ENCODE measurements around the gene RILPL2. TPM values are rescaled to one million over a fixed set of nuclear protein-coding genes. Genes with fewer than 3 reads are reported as not detected.
"Not testable (repeated sequence)": the region's sequence is repeated elsewhere in the genome, so short reads cannot be mapped to it uniquely, and the experiment has no call there.

RILPL2 gene
- total RNA-seq, 4 donors from 2014 or later: 1.3 to 5.7 (median 3.7) TPM

GRCh38 chr12:123457980-123458779 lies 21.7 kb upstream of the RILPL2 start, which contains the start of gene SNRNP35:
Gene SNRNP35, plus strand, starts transcription at chr12:123458139. Its CDS starts 7,402 bp downstream, at chr12:123465541.
- TF ChIP-seq CTCF (IDR thresholded peaks at IDR 0.05) (peak in 1 of 6 experiments; percentile 2), POLR2A (IDR thresholded peaks at IDR 0.05) (peak in 1 of 4 donors; percentile 49)
- intact Hi-C loops (cut with DNase I): no loop called here
- 0 to 1% methylated on average over 40 to 45 of the region's 48 CpGs for WGBS, 2 donors
- Histone ChIP-seq H3K27me3 (no peaks in the 10 kb centered on the region), H3K36me3 (peaks cover 0 to 19% (median 0%) of the 10 kb centered on the region in 3 donors), H3K27ac (peak within 1 kb of the TSS; percentile 94 to 100 (median 99)), H3K4me1 (peaks cover 12 to 16% (median 15%) of the 10 kb centered on the region in 3 donors), H3K9me3 (no peaks in the 10 kb centered on the region), H3K4me3 (peak within 1 kb of the TSS; percentile 63 to 98 (median 89))
- no peak for DNase-seq

- Histone ChIP-seq H3K4me3 (no peak overlapping the region), H3K36me3 (no peaks in the 10 kb centered on the region), H3K9me3 (no peaks in the 10 kb centered on the region), H3K27me3 (no peaks in the 10 kb centered on the region), H3K27ac (no peak overlapping the region), H3K4me1 (no peaks in the 10 kb centered on the region)
- intact Hi-C loops (cut with DNase I): no loop called here
- WGBS, 2 donors: 43 to 49% methylated on average over 3 of the region's 3 CpGs
- DNase-seq: no peak
- no peak for TF ChIP-seq POLR2A (IDR thresholded peaks at IDR 0.05)
- no peak for TF ChIP-seq CTCF (IDR thresholded peaks at IDR 0.05)
Observed at GRCh38 chr12:123453165-123453564, 16.7 kb upstream of the RILPL2 start.

- intact Hi-C loops (cut with DNase I); DNase-seq; H3K36me3 ChIP-seq; H3K4me3 ChIP-seq; H3K4me1 ChIP-seq; H3K9me3 ChIP-seq; H3K27me3 ChIP-seq; H3K27ac ChIP-seq: not testable (repeated sequence)
- 38 to 42% methylated on average over 1 of the region's 1 CpG for WGBS, 2 donors
Observed at GRCh38 chr12:123452276-123452550, 15.7 kb upstream of the RILPL2 start.

GRCh38 chr12:123450636-123451035 lies 14.2 kb upstream of the RILPL2 start:
- Histone ChIP-seq H3K36me3 (no peaks in the 10 kb centered on the region), H3K27ac (no peak overlapping the region), H3K9me3 (no peaks in the 10 kb centered on the region), H3K4me3 (no peak overlapping the region), H3K27me3 (no peaks in the 10 kb centered on the region), H3K4me1 (peaks cover 2 to 11% (median 10%) of the 10 kb centered on the region in 3 donors)
- intact Hi-C loops (cut with DNase I): no loop called here
- DNase-seq: no peak
- 83 to 90% methylated on average over 9 of the region's 9 CpGs for WGBS, 2 donors
- TF ChIP-seq POLR2A (IDR thresholded peaks at IDR 0.05) (no peak), CTCF (IDR thresholded peaks at IDR 0.05) (no peak)

- WGBS, 2 donors: 80% methylated on average over 4 of the region's 4 CpGs
Observed at GRCh38 chr12:123449856-123450255, 13.4 kb upstream of the RILPL2 start.

More at GRCh38 chr12:123449856-123450255, 13.4 kb upstream of the RILPL2 start:
- Histone ChIP-seq H3K27me3 (no peaks in the 10 kb centered on the region), H3K36me3 (no peaks in the 10 kb centered on the region), H3K4me1 (peaks cover 6 to 18% (median 15%) of the 10 kb centered on the region in 3 donors), H3K27ac (no peak overlapping the region), H3K4me3 (no peak overlapping the region), H3K9me3 (no peaks in the 10 kb centered on the region)
- TF ChIP-seq CTCF (IDR thresholded peaks at IDR 0.05) (no peak), POLR2A (IDR thresholded peaks at IDR 0.05) (no peak)
- no peak for DNase-seq
- intact Hi-C loops (cut with DNase I): no loop called here
